SHP77 treated with DMSO at 0.1 percent for 48 hours (cell line): ENCODE results near the gene LPCAT2.

Source experiments
- DNase-seq: peaks from one replicate; lab custom pipeline; 2025; lab: John Stamatoyannopoulos, UW

The LPCAT2 gene

GRCh38 chr16:55508941-55509931 is at the start of gene LPCAT2:
Gene LPCAT2, plus strand, starts transcription at chr16:55509072. Its CDS starts 110 bp downstream, at chr16:55509182.
- no peak for DNase-seq

GRCh38 chr16:55462241-55462640 is 46.6 kb upstream of the LPCAT2 start:
- DNase-seq, result no peak

GRCh38 chr16:55464375-55464774 is 44.5 kb upstream of the LPCAT2 start:
- no peak for DNase-seq

- peak; percentile 21 for DNase-seq
Measured at GRCh38 chr16:55465077-55465896, 43.6 kb upstream of the LPCAT2 start.

- DNase-seq, result no peak
Measured at GRCh38 chr16:55466209-55466608, 42.7 kb upstream of the LPCAT2 start.

GRCh38 chr16:55467898-55468297 is 41.0 kb upstream of the LPCAT2 start:
- no peak for DNase-seq

GRCh38 chr16:55468352-55468990 is 40.4 kb upstream of the LPCAT2 start:
- no peak for DNase-seq

- no peak for DNase-seq
Measured at GRCh38 chr16:55469821-55470532, 38.9 kb upstream of the LPCAT2 start.

GRCh38 chr16:55470533-55471371 is 38.1 kb upstream of the LPCAT2 start:
- DNase-seq, result no peak

GRCh38 chr16:55471448-55472097 is 37.3 kb upstream of the LPCAT2 start:
- DNase-seq, result no peak

GRCh38 chr16:55473587-55473986 is 35.3 kb upstream of the LPCAT2 start:
- no peak for DNase-seq

GRCh38 chr16:55474821-55475220 is 34.1 kb upstream of the LPCAT2 start:
- no peak for DNase-seq

- DNase-seq, result no peak
Measured at GRCh38 chr16:55475919-55476318, 33.0 kb upstream of the LPCAT2 start.

GRCh38 chr16:55476625-55477533 is 32.0 kb upstream of the LPCAT2 start:
- DNase-seq, result no peak

GRCh38 chr16:55477736-55478135 is 31.1 kb upstream of the LPCAT2 start:
- no peak for DNase-seq

- DNase-seq, result no peak
Measured at GRCh38 chr16:55478827-55479429, 29.9 kb upstream of the LPCAT2 start, which contains the start of gene MMP2. Gene MMP2, plus strand, starts transcription at chr16:55479198. Its CDS starts 282 bp downstream, at chr16:55479480.

- DNase-seq, result no peak
Measured at GRCh38 chr16:55479430-55480140, 29.3 kb upstream of the LPCAT2 start.

- no peak for DNase-seq
Measured at GRCh38 chr16:55480228-55480655, 28.6 kb upstream of the LPCAT2 start.
